Neuronal stem cell (in vitro differentiated cells): ENCODE measurements around the gene ANKK1.
A peak's percentile ranks its signal among the peaks of the same experiment; 100 is the strongest.

Source experiments
- DNase-seq: peaks from one replicate; pipeline ENCODE4 v3.0.0-alpha.2; 2013; ENCODE audit warnings: low spot score
- H2AFZ ChIP-seq: one replicate; pipeline ENCODE4 v1.6.1; 2013; ENCODE audit warnings: mild to moderate bottlenecking, low read length, inconsistent platforms
- H2AK5ac ChIP-seq: 2 replicates; pipeline ENCODE4 v1.6.1; 2013; ENCODE audit warnings: low read depth, mild to moderate bottlenecking, inconsistent platforms, low read length, moderate library complexity, mixed read lengths
- H2BK120ac ChIP-seq: 2 replicates; pipeline ENCODE4 v1.6.1; 2013; ENCODE audit warnings: low read depth, mild to moderate bottlenecking, inconsistent platforms, low read length, moderate library complexity, mixed read lengths
- H2BK12ac ChIP-seq: one replicate; pipeline ENCODE4 v1.6.1; 2013; ENCODE audit warnings: low read length, inconsistent platforms
- H2BK15ac ChIP-seq: 2 replicates; pipeline ENCODE4 v1.6.1; 2013; ENCODE audit warnings: mild to moderate bottlenecking, low read length, inconsistent platforms, mixed read lengths
- H2BK5ac ChIP-seq: one replicate; pipeline ENCODE4 v1.6.1; 2013; ENCODE audit warnings: inconsistent platforms, mild to moderate bottlenecking, low read length, moderate library complexity
- H3K14ac ChIP-seq: one replicate; pipeline ENCODE4 v1.6.1; 2013; ENCODE audit warnings: low read length, inconsistent platforms
- H3K18ac ChIP-seq: 2 replicates; pipeline ENCODE4 v1.6.1; 2013; ENCODE audit warnings: low read length, inconsistent platforms
- H3K23ac ChIP-seq: 2 replicates; pipeline ENCODE4 v1.6.1; 2013; ENCODE audit warnings: low read depth, mild to moderate bottlenecking, mixed read lengths, low read length, inconsistent platforms; ENCODE audit not compliant: poor library complexity
- H3K27ac ChIP-seq: replicated peaks from 3 replicates; pipeline ENCODE4 v1.5.1; 2013; ENCODE audit warnings: low read length, inconsistent platforms
- H3K27me3 ChIP-seq, 3 experiments: 2 replicates each; pipeline ENCODE4 v1.6.1; 2013; ENCODE audit warnings: low read length in 3 of 3, mild to moderate bottlenecking in 2 of 3, inconsistent platforms in 1 of 3, low read depth in 1 of 3, mixed read lengths in 1 of 3, moderate library complexity in 1 of 3; ENCODE audit not compliant: control insufficient read depth in 3 of 3, insufficient read depth in 3 of 3
- H3K36me3 ChIP-seq, 2 donors: replicated peaks in 1 of 2; 2 replicates each; pipeline ENCODE4 v1.6.1; 2013; ENCODE audit warnings: low read length in 2 of 2; ENCODE audit not compliant: control insufficient read depth in 2 of 2, insufficient read depth in 2 of 2
- H3K4ac ChIP-seq: 2 replicates; pipeline ENCODE4 v1.6.1; 2013; ENCODE audit warnings: inconsistent platforms, mild to moderate bottlenecking, low read length, moderate library complexity
- H3K4me1 ChIP-seq, 2 donors: 1 replicate in 1 of 2; 2 replicates in 1 of 2; pipeline ENCODE4 v1.6.1; 2013; ENCODE audit warnings: low read length in 2 of 2, low read depth in 1 of 2; ENCODE audit not compliant: control insufficient read depth in 2 of 2, insufficient read depth in 1 of 2
- H3K4me2 ChIP-seq: one replicate; pipeline ENCODE4 v1.6.1; 2013; ENCODE audit warnings: mild to moderate bottlenecking, low read length, inconsistent platforms; ENCODE audit not compliant: insufficient read depth, poor library complexity, severe bottlenecking
- H3K4me3 ChIP-seq, 2 donors: 2 replicates each; pipeline ENCODE4 v1.5.1; 2013; ENCODE audit warnings: low read length in 2 of 2, mild to moderate bottlenecking in 2 of 2, inconsistent platforms in 1 of 2, moderate library complexity in 1 of 2
- H3K79me1 ChIP-seq: one replicate; pipeline ENCODE4 v1.6.1; 2013; ENCODE audit warnings: low read depth, mild to moderate bottlenecking, inconsistent platforms, low read length, moderate library complexity
- H3K9ac ChIP-seq: one replicate; pipeline ENCODE4 v1.6.1; 2013; ENCODE audit warnings: mild to moderate bottlenecking, low read depth, low read length, inconsistent platforms; ENCODE audit not compliant: poor library complexity
- H3K9me3 ChIP-seq, 2 donors: replicated peaks in 1 of 2; 2 replicates each; pipeline versions ENCODE3 to v1.6.1; 2013; ENCODE audit warnings: low read length in 2 of 2, mild to moderate bottlenecking in 2 of 2, inconsistent platforms in 1 of 2, low read depth in 1 of 2, mixed read lengths in 1 of 2, moderate library complexity in 1 of 2; ENCODE audit not compliant: control insufficient read depth in 2 of 2, insufficient read depth in 1 of 2
- H4K8ac ChIP-seq: one replicate; pipeline ENCODE4 v1.6.1; 2013; ENCODE audit warnings: low read depth, mild to moderate bottlenecking, inconsistent platforms, low read length, moderate library complexity
- H4K91ac ChIP-seq: one replicate; pipeline ENCODE4 v1.6.1; 2013; ENCODE audit warnings: low read length, low read depth, mild to moderate bottlenecking, inconsistent platforms; ENCODE audit not compliant: poor library complexity
- WGBS, 2 donors: extraction: QIAGEN DNeasy Blood & Tissue Kit; methylation state at CpG; one replicate each; pipeline ENCODE4 v1.1.7; 2013; ENCODE audit warnings: missing lambda C conversion rate in 2 of 2, mixed read lengths in 1 of 2; ENCODE audit not compliant: insufficient read length in 2 of 2, insufficient replicate concordance in 1 of 2; ENCODE audit errors: extremely low coverage in 2 of 2; 5-methylcytosine and 5-hydroxymethylcytosine counted together

The ANKK1 gene

GRCh38 chr11:113341388-113342165 is 46.0 kb upstream of the ANKK1 start:
- Histone ChIP-seq H3K27me3 (no peaks in the 10 kb centered on the region), H3K27ac (no peak overlapping the region), H3K36me3 (peaks cover 7 to 42% of the 10 kb centered on the region in 2 donors), H2AFZ (no peak overlapping the region), H3K14ac (no peak overlapping the region), H3K4me2 (no peak overlapping the region), H3K4ac (no peak overlapping the region), H4K8ac (no peak overlapping the region), H2AK5ac (no peak overlapping the region), H2BK5ac (no peak overlapping the region), H3K23ac (no peak overlapping the region), H4K91ac (no peak overlapping the region), H2BK120ac (no peak overlapping the region), H2BK15ac (no peak overlapping the region), H3K79me1 (no peaks in the 10 kb centered on the region), H3K18ac (no peak overlapping the region), H2BK12ac (no peak overlapping the region), H3K4me1 (no peaks in the 10 kb centered on the region), H3K4me3 (peak overlapping the region in 1 of 2 donors; percentile 4), H3K9me3 (peaks cover 0 to 2% of the 10 kb centered on the region in 2 donors), H3K9ac (no peak overlapping the region)
- WGBS, 2 donors: no CpG with 5 or more reads among the region's 10 CpGs
- DNase-seq: no peak

GRCh38 chr11:113345978-113346377 is 41.6 kb upstream of the ANKK1 start:
- H3K9me3 ChIP-seq: no peaks in the 10 kb centered on the region
- H2AFZ ChIP-seq: no peak overlapping the region
- H2BK5ac ChIP-seq: no peak overlapping the region
- H3K4ac ChIP-seq: no peak overlapping the region
- no peaks in the 10 kb centered on the region for H3K79me1 ChIP-seq
- peaks cover 1 to 25% of the 10 kb centered on the region in 2 donors for H3K36me3 ChIP-seq
- H2BK120ac ChIP-seq: no peak overlapping the region
- DNase-seq: no peak
- no peak overlapping the region for H2BK15ac ChIP-seq
- H4K8ac ChIP-seq: no peak overlapping the region
- no peak overlapping the region for H3K23ac ChIP-seq
- H3K27me3 ChIP-seq: no peaks in the 10 kb centered on the region
- no peak overlapping the region for H4K91ac ChIP-seq
- no peak overlapping the region for H2BK12ac ChIP-seq
- no CpG with 5 or more reads among the region's 8 CpGs for WGBS, 2 donors
- H3K18ac ChIP-seq: no peak overlapping the region
- H2AK5ac ChIP-seq: no peak overlapping the region
- H3K4me2 ChIP-seq: no peak overlapping the region
- H3K9ac ChIP-seq: no peak overlapping the region
- H3K4me1 ChIP-seq: peaks cover 0 to 3% of the 10 kb centered on the region in 2 donors
- H3K27ac ChIP-seq: no peak overlapping the region
- no peak overlapping the region for H3K14ac ChIP-seq
- H3K4me3 ChIP-seq: no peak overlapping the region

- peaks cover 0 to 6% of the 10 kb centered on the region in 2 donors for H3K36me3 ChIP-seq
- H3K4me1 ChIP-seq: peaks cover 0 to 3% of the 10 kb centered on the region in 2 donors
- H2BK15ac ChIP-seq: no peak overlapping the region
- H2AFZ ChIP-seq: no peak overlapping the region
- no peak overlapping the region for H4K8ac ChIP-seq
- H2BK120ac ChIP-seq: no peak overlapping the region
- DNase-seq: no peak
- no peak overlapping the region for H2BK12ac ChIP-seq
- no peak overlapping the region for H3K23ac ChIP-seq
- no peaks in the 10 kb centered on the region for H3K9me3 ChIP-seq
- H3K4me3 ChIP-seq: no peak overlapping the region
- H3K27me3 ChIP-seq: no peaks in the 10 kb centered on the region
- H2BK5ac ChIP-seq: no peak overlapping the region
- no CpG with 5 or more reads among the region's 3 CpGs for WGBS, 2 donors
- no peak overlapping the region for H3K18ac ChIP-seq
- H3K4ac ChIP-seq: no peak overlapping the region
- no peak overlapping the region for H3K9ac ChIP-seq
- no peak overlapping the region for H3K27ac ChIP-seq
- H4K91ac ChIP-seq: no peak overlapping the region
- H3K79me1 ChIP-seq: no peaks in the 10 kb centered on the region
- H3K14ac ChIP-seq: no peak overlapping the region
- no peak overlapping the region for H2AK5ac ChIP-seq
- no peak overlapping the region for H3K4me2 ChIP-seq
Observed at GRCh38 chr11:113349528-113349927, 38.1 kb upstream of the ANKK1 start.

- Histone ChIP-seq H3K27me3 (no peaks in the 10 kb centered on the region), H2AK5ac (no peak overlapping the region), H3K27ac (no peak overlapping the region), H2BK15ac (no peak overlapping the region), H3K36me3 (peaks cover 0 to 4% of the 10 kb centered on the region in 2 donors), H3K18ac (no peak overlapping the region), H3K4me3 (no peak overlapping the region), H4K8ac (no peak overlapping the region), H2BK12ac (no peak overlapping the region), H3K9ac (no peak overlapping the region), H3K4ac (no peak overlapping the region), H2BK120ac (no peak overlapping the region), H2AFZ (no peak overlapping the region), H3K4me2 (no peak overlapping the region), H3K14ac (no peak overlapping the region), H3K79me1 (no peaks in the 10 kb centered on the region), H3K9me3 (no peaks in the 10 kb centered on the region), H2BK5ac (no peak overlapping the region), H4K91ac (no peak overlapping the region), H3K4me1 (peaks cover 0 to 3% of the 10 kb centered on the region in 2 donors), H3K23ac (no peak overlapping the region)
- no peak for DNase-seq
- WGBS, 2 donors: no CpG with 5 or more reads among the region's 11 CpGs
Observed at GRCh38 chr11:113350336-113351067, 37.1 kb upstream of the ANKK1 start.
